ENCODE measurements around the gene PTPRG. TPM values are rescaled to one million over a fixed set of nuclear protein-coding genes. Genes with fewer than 3 reads are reported as not detected.

PTPRG gene
- total RNA-seq, 1 experiment from 2014 or later: 0.74 TPM

- Histone ChIP-seq H3K27ac (ENCODE audit: low read length) (no peak overlapping the region), H3K36me3 (ENCODE audit: control insufficient read depth, insufficient read depth, low read length) (no peaks in the 10 kb centered on the region), H3K4me1 (ENCODE audit: control insufficient read depth, insufficient read depth, low read length) (no peaks in the 10 kb centered on the region), H3K9me3 (ENCODE audit: control insufficient read depth, insufficient read depth, low read depth, low read length) (no peaks in the 10 kb centered on the region), H3K4me3 (ENCODE audit: low read depth in 2 of 2, low read length in 2 of 2) (no peak overlapping the region), H3K27me3 (ENCODE audit: control insufficient read depth, insufficient read depth, low read length) (no peaks in the 10 kb centered on the region)
- ATAC-seq: no peak
- in situ Hi-C loops (cut with HindIII; ENCODE audit: low pct_unique_long_range_greater_than_20kb, low sequenced_read_pairs) (no loop called here), intact Hi-C loops (cut with micrococcal nuclease; ENCODE audit: unreplicated experiment) (no loop called here)
- ChIA-PET POLR2A (no interaction called here), CTCF (no interaction called here)
- TF ChIP-seq TCF7L2 (IDR thresholded peaks at IDR 0.05; ENCODE audit: low read depth, low read length) (no peak), SIN3A (IDR thresholded peaks at IDR 0.05; ENCODE audit: borderline replicate concordance, insufficient read depth, low read depth, low read length) (no peak), CTCF (IDR thresholded peaks at IDR 0.05) (no peak), POLR2AphosphoS5 (IDR thresholded peaks at IDR 0.05; ENCODE audit: low read depth, low read length) (no peak)
- TF ChIP-seq, protein P1, sequence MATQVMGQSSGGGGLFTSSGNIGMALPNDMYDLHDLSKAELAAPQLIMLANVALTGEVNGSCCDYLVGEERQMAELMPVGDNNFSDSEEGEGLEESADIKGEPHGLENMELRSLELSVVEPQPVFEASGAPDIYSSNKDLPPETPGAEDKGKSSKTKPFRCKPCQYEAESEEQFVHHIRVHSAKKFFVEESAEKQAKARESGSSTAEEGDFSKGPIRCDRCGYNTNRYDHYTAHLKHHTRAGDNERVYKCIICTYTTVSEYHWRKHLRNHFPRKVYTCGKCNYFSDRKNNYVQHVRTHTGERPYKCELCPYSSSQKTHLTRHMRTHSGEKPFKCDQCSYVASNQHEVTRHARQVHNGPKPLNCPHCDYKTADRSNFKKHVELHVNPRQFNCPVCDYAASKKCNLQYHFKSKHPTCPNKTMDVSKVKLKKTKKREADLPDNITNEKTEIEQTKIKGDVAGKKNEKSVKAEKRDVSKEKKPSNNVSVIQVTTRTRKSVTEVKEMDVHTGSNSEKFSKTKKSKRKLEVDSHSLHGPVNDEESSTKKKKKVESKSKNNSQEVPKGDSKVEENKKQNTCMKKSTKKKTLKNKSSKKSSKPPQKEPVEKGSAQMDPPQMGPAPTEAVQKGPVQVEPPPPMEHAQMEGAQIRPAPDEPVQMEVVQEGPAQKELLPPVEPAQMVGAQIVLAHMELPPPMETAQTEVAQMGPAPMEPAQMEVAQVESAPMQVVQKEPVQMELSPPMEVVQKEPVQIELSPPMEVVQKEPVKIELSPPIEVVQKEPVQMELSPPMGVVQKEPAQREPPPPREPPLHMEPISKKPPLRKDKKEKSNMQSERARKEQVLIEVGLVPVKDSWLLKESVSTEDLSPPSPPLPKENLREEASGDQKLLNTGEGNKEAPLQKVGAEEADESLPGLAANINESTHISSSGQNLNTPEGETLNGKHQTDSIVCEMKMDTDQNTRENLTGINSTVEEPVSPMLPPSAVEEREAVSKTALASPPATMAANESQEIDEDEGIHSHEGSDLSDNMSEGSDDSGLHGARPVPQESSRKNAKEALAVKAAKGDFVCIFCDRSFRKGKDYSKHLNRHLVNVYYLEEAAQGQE (IDR thresholded peaks at IDR 0.05; ENCODE audit: insufficient read depth in 1 of 2, low read depth in 2 of 2, low read length in 1 of 2): no peak
- DNase-seq (ENCODE audit: low read depth, low spot score): no peak
- no TSS peak for BruUV-seq (replicated peaks)
Observed at GRCh38 chr3:61582287-61582686, 20.9 kb downstream of the PTPRG start.

DNA sequence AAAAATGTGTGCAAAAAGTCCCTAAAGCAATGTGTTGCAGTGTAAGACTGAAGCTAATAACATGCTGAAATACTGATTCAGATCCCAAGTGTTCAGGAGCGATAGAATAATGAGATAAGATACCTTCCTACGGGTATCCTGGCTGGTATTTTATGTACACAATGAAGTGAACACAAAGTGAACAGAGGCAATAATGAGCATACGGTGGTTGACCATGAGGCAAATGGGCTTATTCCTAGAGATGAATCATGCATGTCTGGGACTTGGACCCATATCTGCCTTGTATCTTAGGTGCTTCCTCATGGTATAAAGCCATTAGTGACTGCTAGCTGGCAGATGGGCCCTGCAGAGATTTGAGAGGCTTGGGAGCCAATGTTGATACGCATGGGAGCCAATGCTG lies 21.5 kb downstream of the PTPRG start:
- Histone ChIP-seq H3K9me3 (ENCODE audit: control insufficient read depth, insufficient read depth, low read depth, low read length) (no peaks in the 10 kb centered on the region), H3K4me3 (ENCODE audit: low read depth in 2 of 2, low read length in 2 of 2) (no peak overlapping the region), H3K27ac (ENCODE audit: low read length) (no peak overlapping the region), H3K27me3 (ENCODE audit: control insufficient read depth, insufficient read depth, low read length) (no peaks in the 10 kb centered on the region), H3K36me3 (ENCODE audit: control insufficient read depth, insufficient read depth, low read length) (no peaks in the 10 kb centered on the region), H3K4me1 (ENCODE audit: control insufficient read depth, insufficient read depth, low read length) (no peaks in the 10 kb centered on the region)
- DNase-seq (ENCODE audit: low read depth, low spot score) (no peak), ATAC-seq (no peak)
- TF ChIP-seq, protein P1 (IDR thresholded peaks at IDR 0.05; ENCODE audit: insufficient read depth in 1 of 2, low read depth in 2 of 2, low read length in 1 of 2): no peak
- TF ChIP-seq SIN3A (IDR thresholded peaks at IDR 0.05; ENCODE audit: borderline replicate concordance, insufficient read depth, low read depth, low read length): no peak
- no peak for TF ChIP-seq POLR2AphosphoS5 (IDR thresholded peaks at IDR 0.05; ENCODE audit: low read depth, low read length)
- TF ChIP-seq TCF7L2 (IDR thresholded peaks at IDR 0.05; ENCODE audit: low read depth, low read length): no peak
- TF ChIP-seq CTCF (IDR thresholded peaks at IDR 0.05): no peak
- intact Hi-C loops (cut with micrococcal nuclease; ENCODE audit: unreplicated experiment): no loop called here
- ChIA-PET CTCF (no interaction called here), POLR2A (no interaction called here)
- BruUV-seq (replicated peaks): no TSS peak
- in situ Hi-C loops (cut with HindIII; ENCODE audit: low pct_unique_long_range_greater_than_20kb, low sequenced_read_pairs): no loop called here

Measured in Panc1 (cell line).